K562 (cell line): ENCODE measurements around the gene FAR1. TPM values are rescaled to one million over a fixed set of nuclear protein-coding genes. Genes with fewer than 3 reads are reported as not detected.

Source experiments
- EP400 ChIP-seq: fragments of 450-650 bp; IDR thresholded peaks from 2 replicates; pipeline ENCODE4 v1.6.1; 2017; ENCODE audit warnings: antibody characterized with exemption, mild to moderate bottlenecking, moderate library complexity
- JUND ChIP-seq, 2 experiments: IDR thresholded peaks; 2 replicates in 1 of 2; 3 replicates in 1 of 2; pipeline ENCODE4 v1.6.1; 2011; ENCODE audit warnings: borderline replicate concordance in 2 of 2, low read depth in 2 of 2, low read length in 2 of 2, improper control_type of control experiment in 1 of 2, missing biosample characterization in 1 of 2, missing genetic modification characterization in 1 of 2, missing genetic modification reagents in 1 of 2
- NFE2L1 ChIP-seq: fragments of 450-650 bp; IDR thresholded peaks from 2 replicates; pipeline ENCODE4 v1.6.1; 2016; ENCODE audit warnings: missing genetic modification characterization, low read depth, mild to moderate bottlenecking, missing compliant biosample characterization, moderate library complexity, borderline replicate concordance
- NKRF ChIP-seq: fragments of 450-650 bp; IDR thresholded peaks from 2 replicates; pipeline ENCODE4 v1.6.1; 2016; ENCODE audit warnings: borderline replicate concordance
- TRIM25 ChIP-seq: fragments of 450-650 bp; IDR thresholded peaks from 2 replicates; pipeline ENCODE4 v1.7.0; 2016; ENCODE audit warnings: borderline replicate concordance
- ZBTB26 ChIP-seq: fragments of 450-650 bp; formaldehyde crosslinking; IDR thresholded peaks from 2 replicates; pipeline ENCODE4 v1.4.0; 2022; ENCODE audit warnings: missing genetic modification characterization
- ZFX ChIP-seq: sonication (generic); formaldehyde crosslinking; IDR thresholded peaks from 2 replicates; pipeline ENCODE4 v1.8.0; 2022; ENCODE audit warnings: mild to moderate bottlenecking, missing genetic modification reagents, moderate library complexity
- ZNF592 ChIP-seq: fragments of 450-650 bp; IDR thresholded peaks from 2 replicates; pipeline ENCODE4 v1.6.1; 2017; ENCODE audit warnings: antibody characterized with exemption, mild to moderate bottlenecking
- polyA plus RNA-seq, 8 experiments: library from polyadenylated mRNA; depleted of rRNA in 4 of 8; stranded (reverse) in 5 of 8; unstranded in 3 of 8; fragments of >200 nt; fragmentation: Nextera tagmentation in 2 of 8; fragmentation: Illumina TruSeq in 1 of 8; extraction: Ambion mirVana in 2 of 8; extraction: Trizol in 1 of 8; gene quantifications; 2 replicates each; pipeline versions ENCODE4 v1.2.1 to v1.2.3, GENCODE V29; 2011 to 2014; ENCODE audit warnings: inconsistent platforms in 1 of 8, missing spikeins in 1 of 8
- total RNA-seq, 7 experiments: library from RNA; depleted of rRNA in 6 of 7; stranded (reverse); fragments of >200 nt in 6 of 7; fragmentation: Illumina TruSeq in 2 of 7; extraction: Trizol in 2 of 7; gene quantifications; 2 replicates each; pipeline versions ENCODE4 v1.2.1 to v1.2.3, GENCODE V29; 2011 to 2021; ENCODE audit warnings: low replicate concordance in 1 of 7

Gene FAR1
- total and polyA plus RNA-seq, 9 of the 15 experiments (the other 6 are each of a cell fraction or from before 2014, with no cell fraction given), result 17.7 to 88.2 (median 52.6) TPM

GRCh38 chr11:13668957-13669521 lies 571 bp downstream of the FAR1 start (continued):
- TF ChIP-seq NKRF (peak; percentile 93), TRIM25 (0 out of 2 replicates have a peak, but pooled peaks have one; percentile 85), ZFX (CRISPR knock-in tag) (peak; percentile 81), JUND (IDR thresholded peaks at IDR 0.05; ENCODE audit: borderline replicate concordance, low read depth, low read length) (no peak), JUND (tag; IDR thresholded peaks at IDR 0.05; ENCODE audit: borderline replicate concordance, low read depth, low read length) (no peak), NFE2L1 (tag) (no peak), ZBTB26 (CRISPR knock-in tag) (0 out of 2 replicates have a peak, but pooled peaks have one; percentile 51), EP400 (peak; percentile 83), ZNF592 (0 out of 2 replicates have a peak, but pooled peaks have one; percentile 14)
